Nephron (organoid): ENCODE measurements around the gene NCAPH2.

ENCODE experiments used
- H3K27ac Mint-ChIP-seq, 3 experiments: 2 replicates each; pipeline ENCODE4 v1.8.0; 2020; ENCODE audit warnings: mixed read lengths in 3 of 3, mild to moderate bottlenecking in 2 of 3, moderate library complexity in 1 of 3
- H3K27me3 Mint-ChIP-seq: 2 replicates; pipeline ENCODE4 v1.8.0; 2021; ENCODE audit warnings: low read depth, mild to moderate bottlenecking, moderate library complexity, mixed read lengths
- H3K36me3 Mint-ChIP-seq: 2 replicates; pipeline ENCODE4 v1.8.0; 2020; ENCODE audit warnings: low read depth, mixed read lengths
- H3K4me1 Mint-ChIP-seq: 2 replicates; pipeline ENCODE4 v1.8.0; 2020; ENCODE audit warnings: mixed read lengths
- H3K4me3 Mint-ChIP-seq, 3 experiments: 2 replicates each; pipeline ENCODE4 v1.8.0; 2020; ENCODE audit warnings: mild to moderate bottlenecking in 3 of 3, mixed read lengths in 3 of 3, moderate library complexity in 2 of 3
- H3K9me3 Mint-ChIP-seq: 2 replicates; pipeline ENCODE4 v1.8.0; 2020; ENCODE audit warnings: mixed read lengths
- TF ChIP-seq, protein P1 (sequence below), 3 experiments: fragments of 200-600 bp; sonication (generic); IDR thresholded peaks; one replicate each; pipeline ENCODE4 v1.5.0; 2021; ENCODE audit warnings: antibody characterized with exemption in 3 of 3; ENCODE audit not compliant: unreplicated experiment in 3 of 3

NCAPH2 gene

DNA sequence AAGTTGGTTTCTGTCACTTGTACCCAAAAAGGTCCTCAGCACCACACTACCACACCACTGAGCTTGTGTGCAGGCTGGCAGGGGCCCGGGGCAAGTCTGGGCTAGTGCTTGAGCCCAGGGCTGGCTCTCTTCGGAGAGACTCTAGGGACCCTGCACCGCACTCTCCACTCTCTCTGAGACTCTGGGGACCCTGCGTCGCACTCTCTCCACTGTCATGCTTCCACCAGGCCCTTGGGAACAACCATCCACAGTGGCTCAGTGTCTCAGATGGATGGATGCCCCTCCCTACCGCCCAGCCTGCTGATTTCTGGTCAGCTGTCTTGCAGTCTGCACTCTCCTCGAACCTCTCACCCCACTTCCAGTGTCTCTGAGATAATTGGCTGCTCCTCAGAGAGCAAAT lies 31.2 kb upstream of the NCAPH2 start:
- TF ChIP-seq, protein P1, sequence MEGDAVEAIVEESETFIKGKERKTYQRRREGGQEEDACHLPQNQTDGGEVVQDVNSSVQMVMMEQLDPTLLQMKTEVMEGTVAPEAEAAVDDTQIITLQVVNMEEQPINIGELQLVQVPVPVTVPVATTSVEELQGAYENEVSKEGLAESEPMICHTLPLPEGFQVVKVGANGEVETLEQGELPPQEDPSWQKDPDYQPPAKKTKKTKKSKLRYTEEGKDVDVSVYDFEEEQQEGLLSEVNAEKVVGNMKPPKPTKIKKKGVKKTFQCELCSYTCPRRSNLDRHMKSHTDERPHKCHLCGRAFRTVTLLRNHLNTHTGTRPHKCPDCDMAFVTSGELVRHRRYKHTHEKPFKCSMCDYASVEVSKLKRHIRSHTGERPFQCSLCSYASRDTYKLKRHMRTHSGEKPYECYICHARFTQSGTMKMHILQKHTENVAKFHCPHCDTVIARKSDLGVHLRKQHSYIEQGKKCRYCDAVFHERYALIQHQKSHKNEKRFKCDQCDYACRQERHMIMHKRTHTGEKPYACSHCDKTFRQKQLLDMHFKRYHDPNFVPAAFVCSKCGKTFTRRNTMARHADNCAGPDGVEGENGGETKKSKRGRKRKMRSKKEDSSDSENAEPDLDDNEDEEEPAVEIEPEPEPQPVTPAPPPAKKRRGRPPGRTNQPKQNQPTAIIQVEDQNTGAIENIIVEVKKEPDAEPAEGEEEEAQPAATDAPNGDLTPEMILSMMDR (IDR thresholded peaks at IDR 0.05; ENCODE audit: unreplicated experiment in 3 of 3) = no peak
- no peaks in the 10 kb centered on the region for H3K36me3 Mint-ChIP-seq
- H3K4me3 Mint-ChIP-seq = peak overlapping the region; percentile 72 to 86 (median 85)
- H3K27ac Mint-ChIP-seq = peak overlapping the region in 1 of 3 experiments; percentile 47
- peaks cover 29% of the 10 kb centered on the region for H3K4me1 Mint-ChIP-seq
- H3K27me3 Mint-ChIP-seq = peaks cover 44% of the 10 kb centered on the region
- no peaks in the 10 kb centered on the region for H3K9me3 Mint-ChIP-seq

GRCh38 chr22:50477923-50478322 lies 30.1 kb upstream of the NCAPH2 start:
- peaks cover 22% of the 10 kb centered on the region for H3K4me1 Mint-ChIP-seq
- peaks cover 49% of the 10 kb centered on the region for H3K27me3 Mint-ChIP-seq
- TF ChIP-seq, protein P1 (IDR thresholded peaks at IDR 0.05; ENCODE audit: unreplicated experiment in 3 of 3) = no peak
- H3K27ac Mint-ChIP-seq = no peak overlapping the region
- H3K9me3 Mint-ChIP-seq = no peaks in the 10 kb centered on the region
- peak overlapping the region; percentile 37 to 85 (median 68) for H3K4me3 Mint-ChIP-seq
- H3K36me3 Mint-ChIP-seq = no peaks in the 10 kb centered on the region

DNA sequence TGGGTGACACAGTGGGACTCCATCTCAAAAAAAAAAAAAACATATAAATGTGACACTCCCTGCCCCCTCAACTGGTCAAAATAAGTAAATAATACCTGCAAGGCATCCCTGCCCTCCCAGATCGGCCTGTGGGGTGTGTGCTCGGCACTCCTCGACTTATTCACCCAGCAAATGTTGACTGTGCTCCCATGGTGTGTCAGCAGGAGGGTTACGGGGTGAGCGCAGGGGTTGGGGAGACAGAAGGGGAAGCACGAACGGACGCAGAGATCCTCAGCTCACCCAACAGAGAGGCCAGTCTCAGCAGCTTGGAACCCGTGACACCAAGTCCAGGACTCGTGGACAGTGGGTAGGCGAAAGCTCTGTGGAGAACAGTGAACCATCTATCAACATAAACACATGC lies 28.3 kb upstream of the NCAPH2 start:
- Mint-ChIP-seq H3K27me3 (peaks cover 51% of the 10 kb centered on the region), H3K4me1 (peaks cover 8% of the 10 kb centered on the region), H3K9me3 (no peaks in the 10 kb centered on the region), H3K27ac (no peak overlapping the region), H3K4me3 (peak overlapping the region; percentile 62 to 71 (median 68)), H3K36me3 (no peaks in the 10 kb centered on the region)
- TF ChIP-seq, protein P1 (IDR thresholded peaks at IDR 0.05; ENCODE audit: unreplicated experiment in 3 of 3) = no peak

DNA sequence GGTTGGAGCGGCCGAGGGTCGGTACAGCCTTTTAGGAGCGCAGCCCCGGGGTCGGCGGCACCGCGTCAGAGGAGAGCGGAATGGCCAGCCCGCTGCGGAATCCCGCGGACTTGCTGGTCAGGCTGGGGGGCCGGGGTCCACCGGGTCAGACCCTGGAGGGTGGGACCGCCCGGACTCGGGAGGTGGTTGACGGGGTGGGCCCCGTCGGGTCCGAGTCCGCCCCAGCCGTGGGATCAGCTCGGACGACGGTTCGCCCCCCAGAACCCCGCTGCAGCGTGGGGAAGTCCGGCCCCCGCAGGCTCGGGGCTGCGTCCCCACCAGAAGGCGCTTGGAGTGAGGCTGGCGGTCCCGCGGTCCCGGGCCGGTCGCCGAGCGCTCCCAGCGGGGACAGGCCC lies 27.0 kb upstream of the NCAPH2 start:
- Mint-ChIP-seq H3K4me3 (peak overlapping the region; percentile 23 to 38 (median 25)), H3K27ac (no peak overlapping the region), H3K4me1 (peaks cover 8% of the 10 kb centered on the region), H3K36me3 (no peaks in the 10 kb centered on the region), H3K27me3 (peaks cover 58% of the 10 kb centered on the region), H3K9me3 (no peaks in the 10 kb centered on the region)
- TF ChIP-seq, protein P1 (IDR thresholded peaks at IDR 0.05; ENCODE audit: unreplicated experiment in 3 of 3) = no peak

DNA sequence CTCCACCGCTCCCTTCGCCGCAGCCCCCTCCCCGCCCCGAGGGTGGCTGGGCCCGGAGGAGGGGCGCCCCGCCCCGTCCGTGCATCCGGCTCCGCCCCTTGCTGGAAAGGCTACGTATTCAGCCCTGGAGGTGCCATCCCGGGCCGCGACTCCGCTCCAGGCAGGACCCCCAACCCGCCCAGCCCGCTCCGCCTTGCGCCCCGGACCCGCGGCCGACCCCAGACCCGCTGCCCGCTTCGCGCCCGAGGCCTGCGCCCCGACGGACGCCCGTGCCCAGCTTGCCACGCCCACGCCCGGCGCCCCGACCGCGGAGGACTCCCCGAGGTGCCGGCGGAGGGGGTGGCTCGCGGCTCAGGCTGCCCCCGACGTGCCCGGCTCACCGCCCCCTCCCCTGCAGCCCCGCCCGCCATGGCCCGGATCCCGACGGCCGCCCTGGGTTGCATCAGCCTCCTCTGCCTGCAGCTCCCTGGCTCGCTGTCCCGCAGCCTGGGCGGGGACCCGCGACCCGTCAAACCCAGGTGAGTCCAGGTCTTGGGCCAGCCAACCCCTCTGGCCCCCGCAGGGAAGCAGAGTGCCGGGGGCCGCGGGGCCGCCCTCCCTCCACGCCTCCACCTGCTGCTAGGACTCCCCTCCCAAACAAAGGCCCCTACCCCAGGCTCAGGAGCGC lies 26.5 kb upstream of the NCAPH2 start, which contains the start of gene ADM2:
Gene ADM2, plus strand, starts transcription at position 104 of the 667 bp plus-strand sequence. Its CDS starts 305 bp downstream, at position 409.
- Mint-ChIP-seq H3K27ac (peak within 1 kb of the TSS in 1 of 3 experiments; percentile 44), H3K4me1 (peaks cover 8% of the 10 kb centered on the region), H3K9me3 (no peaks in the 10 kb centered on the region), H3K4me3 (peak within 1 kb of the TSS; percentile 62 to 72 (median 71)), H3K27me3 (peaks cover 58% of the 10 kb centered on the region), H3K36me3 (no peaks in the 10 kb centered on the region)
- TF ChIP-seq, protein P1 (IDR thresholded peaks at IDR 0.05; ENCODE audit: unreplicated experiment in 3 of 3) = no peak
